Heart left ventricle (tissue), 13 donors: ENCODE data around the gene IRX2.

Experiments used
- POLR2A ChIP-seq, 2 donors: fragments of 450-650 bp; IDR thresholded peaks; one replicate each; pipeline ENCODE4 v1.6.1; 2017; ENCODE audit warnings: antibody characterized with exemption in 2 of 2, mild to moderate bottlenecking in 2 of 2, moderate library complexity in 2 of 2
- TF ChIP-seq, protein P1 (sequence below), 12 donors: fragments of 200-600 bp; sonication (generic) in 4 of 12; IDR thresholded peaks; one replicate each; pipeline versions ENCODE4 v1.5.0 to v1.8.0; 2018 to 2022; ENCODE audit warnings: antibody characterized with exemption in 12 of 12, mild to moderate bottlenecking in 5 of 12
- donor health status: ischemic (EF 13 %, LVEDD 7.1; RV severe dilation, severe dysfunction).
- donor health status: DM: no; HTN: yes; CAD: no.
- donor health status: DM: no; HTN: no; CAD: no.
- donor health status: ischemic (EF 25% LVEDD 6.9; RV normal size, moderate dysfunction).
- donor health status: ischemic (EF 25% LVEDD 5.7; RV mildly dilated, moderate dysfunction).
- donor health status: ischemic (EF 35%, LVEDD 5.7; RV mildly dilated, moderate dysfunction).
- donor health status: nonischemic (EF 11% LVEDD 7.7; RV severe dilation, severe dysfunction).
- donor health status: DM: yes; HTN: yes; CAD: no.
- donor health status: PGD.
- donor health status: ischemic (EF 29% LVEDD 5.4; RV normal size, mild dysfunction).
- donor health status: nonischemic (EF 23%, LVEDD 6.1; RV moderate dilation, normal function).

DNA sequence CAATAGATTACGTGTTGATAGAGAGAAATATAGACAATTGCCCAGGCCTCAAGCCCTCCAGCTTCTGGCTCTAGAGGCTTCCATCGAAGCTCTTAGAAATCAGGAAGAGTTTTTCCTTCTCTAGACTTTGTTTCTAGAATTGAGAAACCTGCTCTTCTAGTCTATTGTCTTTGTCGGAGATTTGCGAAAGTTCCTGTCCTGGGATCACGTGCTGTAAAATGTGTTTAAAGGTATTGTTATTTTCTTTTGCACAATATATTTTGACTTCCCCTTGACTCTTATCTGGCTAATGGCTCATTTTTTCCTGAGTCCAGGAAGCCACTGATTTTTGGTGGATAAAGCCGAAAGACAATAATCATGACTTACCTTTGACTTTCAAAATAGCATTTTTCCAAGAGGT is 32.1 kb downstream of the IRX2 start:
- TF ChIP-seq, protein P1, sequence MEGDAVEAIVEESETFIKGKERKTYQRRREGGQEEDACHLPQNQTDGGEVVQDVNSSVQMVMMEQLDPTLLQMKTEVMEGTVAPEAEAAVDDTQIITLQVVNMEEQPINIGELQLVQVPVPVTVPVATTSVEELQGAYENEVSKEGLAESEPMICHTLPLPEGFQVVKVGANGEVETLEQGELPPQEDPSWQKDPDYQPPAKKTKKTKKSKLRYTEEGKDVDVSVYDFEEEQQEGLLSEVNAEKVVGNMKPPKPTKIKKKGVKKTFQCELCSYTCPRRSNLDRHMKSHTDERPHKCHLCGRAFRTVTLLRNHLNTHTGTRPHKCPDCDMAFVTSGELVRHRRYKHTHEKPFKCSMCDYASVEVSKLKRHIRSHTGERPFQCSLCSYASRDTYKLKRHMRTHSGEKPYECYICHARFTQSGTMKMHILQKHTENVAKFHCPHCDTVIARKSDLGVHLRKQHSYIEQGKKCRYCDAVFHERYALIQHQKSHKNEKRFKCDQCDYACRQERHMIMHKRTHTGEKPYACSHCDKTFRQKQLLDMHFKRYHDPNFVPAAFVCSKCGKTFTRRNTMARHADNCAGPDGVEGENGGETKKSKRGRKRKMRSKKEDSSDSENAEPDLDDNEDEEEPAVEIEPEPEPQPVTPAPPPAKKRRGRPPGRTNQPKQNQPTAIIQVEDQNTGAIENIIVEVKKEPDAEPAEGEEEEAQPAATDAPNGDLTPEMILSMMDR (IDR thresholded peaks at IDR 0.05), result no peak
- no peak for TF ChIP-seq POLR2A (IDR thresholded peaks at IDR 0.05)
